B cell (primary cell): ENCODE results near the gene EIF2AK2.

Source experiments
- CTCF ChIP-seq: fragments of 200-600 bp; IDR thresholded peaks from one replicate; pipeline ENCODE4 v1.8.0; 2022; ENCODE audit warnings: antibody characterized with exemption, mild to moderate bottlenecking
- EZH2 ChIP-seq: IDR thresholded peaks from 2 replicates; pipeline ENCODE4 v1.6.1; 2012; ENCODE audit warnings: borderline replicate concordance, low read depth, mild to moderate bottlenecking, moderate library complexity, low read length; ENCODE audit not compliant: insufficient read depth, poor library complexity, severe bottlenecking

- no peak for TF ChIP-seq CTCF
- no peak for TF ChIP-seq EZH2
Observed at GRCh38 chr2:37171624-37171950, 14.8 kb upstream of the EIF2AK2 start.
